ENCODE measurements around the gene LGALS4.
"Not testable (repeated sequence)": the region's sequence is repeated elsewhere in the genome, so short reads cannot be mapped to it uniquely, and the experiment has no call there.

Gene LGALS4, protein sequence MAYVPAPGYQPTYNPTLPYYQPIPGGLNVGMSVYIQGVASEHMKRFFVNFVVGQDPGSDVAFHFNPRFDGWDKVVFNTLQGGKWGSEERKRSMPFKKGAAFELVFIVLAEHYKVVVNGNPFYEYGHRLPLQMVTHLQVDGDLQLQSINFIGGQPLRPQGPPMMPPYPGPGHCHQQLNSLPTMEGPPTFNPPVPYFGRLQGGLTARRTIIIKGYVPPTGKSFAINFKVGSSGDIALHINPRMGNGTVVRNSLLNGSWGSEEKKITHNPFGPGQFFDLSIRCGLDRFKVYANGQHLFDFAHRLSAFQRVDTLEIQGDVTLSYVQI

DNA sequence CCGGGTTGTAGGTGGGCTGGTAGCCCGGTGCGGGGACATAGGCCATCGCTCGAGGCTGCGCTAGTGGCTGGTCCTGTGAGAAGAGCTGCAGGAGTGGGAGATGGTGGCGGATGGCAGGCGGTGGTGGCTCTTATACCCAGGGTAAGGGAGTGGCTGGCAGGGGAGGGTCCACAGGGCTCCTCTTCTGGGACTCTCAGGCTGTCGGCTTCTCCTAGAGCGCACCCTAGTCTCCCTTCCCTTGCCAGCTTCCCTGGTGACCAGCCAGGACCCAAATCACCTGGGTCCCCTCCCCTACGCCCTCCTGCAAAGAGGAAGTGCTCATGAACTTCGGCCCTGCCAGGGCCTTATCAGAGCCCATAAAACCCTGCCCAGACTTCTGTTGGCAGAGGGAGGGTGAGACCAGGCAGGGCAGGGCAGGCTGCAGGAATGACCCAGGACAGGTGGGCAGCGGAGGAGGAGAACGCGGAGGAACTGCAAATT lies at the start of gene LGALS4:
Gene LGALS4 (minus strand): TSS at position 105 of the 480 bp plus-strand sequence. CDS start 59 bp downstream, at position 46.
- DNase-seq (ENCODE audit: low read depth), result no peak

DNA sequence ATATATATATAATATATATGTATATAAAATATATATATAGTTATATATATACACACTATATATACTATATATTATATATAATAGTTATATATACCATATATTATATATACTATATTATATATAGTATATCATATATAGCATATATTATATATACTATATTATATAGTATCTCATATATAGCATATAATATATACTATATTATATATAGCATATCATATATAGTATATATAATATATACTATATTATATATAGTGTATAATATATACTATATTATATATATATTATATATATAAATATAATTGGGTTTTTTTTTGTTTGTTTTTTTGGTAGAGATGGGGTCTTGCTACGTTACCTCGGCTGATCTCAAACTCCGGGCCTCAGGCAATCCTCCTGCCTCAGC lies 48.6 kb upstream of the LGALS4 start:
- no peak for DNase-seq (ENCODE audit: low read depth)

DNA sequence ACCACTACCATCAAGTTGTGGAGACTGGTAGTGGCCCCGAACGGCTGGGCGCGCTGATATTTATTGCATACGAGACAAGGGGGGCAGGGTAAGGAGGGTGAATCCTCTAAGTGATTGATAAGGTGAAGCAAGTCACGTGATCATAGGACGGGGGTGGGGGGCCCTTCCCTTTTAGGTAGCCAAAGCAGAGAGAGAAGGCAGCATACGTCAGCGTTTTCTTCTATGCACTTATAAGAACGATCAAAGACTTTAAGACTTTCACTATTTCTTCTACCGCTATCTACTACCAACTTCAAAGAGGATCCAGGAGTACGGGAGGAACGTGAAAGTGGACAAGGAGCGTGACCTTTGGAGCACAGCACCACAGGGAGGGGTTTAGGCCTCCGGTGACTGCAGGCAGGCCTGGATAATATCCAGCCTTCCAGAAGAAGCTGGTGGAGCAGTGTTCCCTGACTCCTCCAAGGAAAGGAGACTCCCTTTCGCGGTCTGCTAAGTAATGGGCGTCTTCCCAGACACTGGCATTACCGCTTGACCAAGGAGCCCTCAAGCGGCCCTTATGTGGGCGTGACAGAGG lies 47.0 kb upstream of the LGALS4 start:
- DNase-seq (ENCODE audit: low read depth), result not testable (repeated sequence)

DNA sequence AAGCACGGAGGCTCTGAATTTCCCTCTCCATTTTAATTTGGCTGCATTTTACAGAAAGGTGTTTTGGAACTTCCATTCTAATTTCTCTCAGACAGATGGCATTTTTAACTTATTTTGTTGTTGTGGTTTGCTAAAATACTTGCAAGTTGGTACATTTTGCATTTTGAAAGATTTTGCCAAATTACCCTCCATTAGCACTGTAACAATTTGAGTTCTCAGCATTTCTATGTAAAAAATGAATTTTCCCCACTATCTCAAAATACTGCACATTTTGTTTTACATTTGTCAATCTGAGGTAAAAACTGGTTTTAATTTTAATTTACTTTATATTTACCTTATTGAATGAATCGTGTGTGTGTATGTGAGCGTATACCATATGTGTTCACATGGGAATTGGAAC lies 44.1 kb upstream of the LGALS4 start:
- DNase-seq (ENCODE audit: low read depth), result no peak

DNA sequence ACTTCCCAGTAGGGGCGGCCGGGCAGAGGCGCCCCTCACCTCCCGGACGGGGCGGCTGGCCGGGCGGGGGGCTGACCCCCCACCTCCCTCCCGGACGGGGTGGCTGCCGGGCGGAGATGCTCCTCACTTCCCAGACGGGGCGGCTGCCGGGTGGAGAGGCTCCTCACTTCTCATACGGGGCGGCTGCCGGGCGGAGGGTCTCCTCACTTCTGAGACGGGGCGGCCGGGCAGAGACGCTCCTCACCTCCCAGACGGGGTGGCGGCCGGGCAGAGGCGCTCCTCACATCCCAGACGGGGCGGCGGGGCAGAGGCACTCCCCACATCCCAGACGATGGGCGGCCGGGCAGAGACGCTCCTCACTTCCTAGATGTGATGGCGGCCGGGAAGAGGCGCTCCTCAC lies 43.0 kb upstream of the LGALS4 start:
- DNase-seq (ENCODE audit: low read depth), result not testable (repeated sequence)

DNA sequence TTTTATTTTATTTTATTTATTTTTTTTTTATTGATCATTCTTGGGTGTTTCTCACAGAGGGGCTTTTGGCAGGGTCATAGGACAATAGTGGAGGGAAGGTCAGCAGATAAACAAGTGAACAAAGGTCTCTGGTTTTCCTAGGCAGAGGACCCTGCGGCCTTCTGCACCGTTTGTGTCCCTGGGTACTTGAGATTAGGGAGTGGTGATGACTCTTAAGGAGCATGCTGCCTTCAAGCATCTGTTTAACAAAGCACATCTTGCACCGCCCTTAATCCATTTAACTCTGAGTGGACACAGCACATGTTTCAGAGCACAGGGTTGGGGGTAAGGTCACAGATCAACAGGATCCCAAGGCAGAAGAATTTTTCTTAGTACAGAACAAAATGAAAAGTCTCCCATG lies 42.2 kb upstream of the LGALS4 start:
- not testable (repeated sequence) for DNase-seq (ENCODE audit: low read depth)

DNA sequence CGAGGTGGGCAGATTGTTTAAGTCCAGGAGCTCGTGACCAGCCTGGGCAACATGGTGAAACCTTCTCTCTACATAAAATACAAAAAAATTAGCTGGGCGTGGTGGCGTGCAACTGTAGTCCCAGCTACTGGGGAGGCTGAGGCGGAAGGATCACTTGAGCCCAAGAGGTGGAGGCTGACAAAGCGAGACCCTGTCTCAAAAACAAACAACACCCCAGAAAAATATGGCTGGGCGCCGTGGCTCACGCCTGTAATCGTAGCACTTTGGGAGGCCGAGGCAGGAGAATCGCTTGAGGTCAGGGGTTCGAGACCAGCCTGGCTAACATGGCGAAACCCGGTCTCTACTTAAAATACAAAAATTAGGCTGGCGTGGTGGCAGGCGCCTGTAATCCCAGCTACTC lies 40.5 kb upstream of the LGALS4 start:
- no peak for DNase-seq (ENCODE audit: low read depth)

DNA sequence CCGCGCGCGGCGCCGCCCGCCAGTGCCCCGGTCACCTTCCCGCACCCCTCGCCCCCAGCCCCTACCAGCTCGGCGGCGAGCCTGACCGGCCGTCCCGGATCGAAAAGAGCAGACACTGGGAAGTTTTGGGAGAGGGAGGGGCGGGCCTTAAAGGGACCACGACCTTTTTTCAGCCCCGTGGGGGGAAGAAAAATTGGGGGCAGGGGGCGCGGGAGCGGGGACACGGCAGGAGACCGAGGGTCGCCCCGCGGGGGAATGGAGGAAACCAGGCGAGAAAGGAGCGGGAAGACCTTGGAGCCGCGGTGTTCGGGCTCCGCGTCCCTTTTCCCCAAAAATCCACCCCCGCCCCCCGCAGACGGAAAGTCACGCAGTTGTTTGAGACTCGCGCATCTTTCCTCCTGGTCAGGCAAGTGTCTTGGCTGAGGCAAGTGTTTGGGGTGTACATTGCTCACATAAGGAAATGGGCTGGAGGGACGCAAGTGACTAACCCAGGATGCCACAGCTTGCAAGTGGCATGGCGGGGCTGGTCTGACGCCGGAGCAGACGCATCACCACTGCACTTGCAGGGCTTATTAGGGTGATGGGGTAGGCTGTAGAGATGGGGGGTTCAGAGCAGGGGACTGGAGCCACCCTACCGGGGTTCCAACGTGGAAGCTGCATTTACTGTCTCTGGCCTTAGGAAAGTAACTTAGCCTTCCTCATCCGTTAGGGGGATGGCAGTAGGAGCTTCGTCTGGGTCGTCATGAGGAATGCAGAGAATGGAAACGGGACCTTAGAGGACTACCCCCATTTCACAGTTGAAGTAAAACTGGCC lies 39.7 kb upstream of the LGALS4 start:
- peak; percentile 38 for DNase-seq (ENCODE audit: low read depth)

DNA sequence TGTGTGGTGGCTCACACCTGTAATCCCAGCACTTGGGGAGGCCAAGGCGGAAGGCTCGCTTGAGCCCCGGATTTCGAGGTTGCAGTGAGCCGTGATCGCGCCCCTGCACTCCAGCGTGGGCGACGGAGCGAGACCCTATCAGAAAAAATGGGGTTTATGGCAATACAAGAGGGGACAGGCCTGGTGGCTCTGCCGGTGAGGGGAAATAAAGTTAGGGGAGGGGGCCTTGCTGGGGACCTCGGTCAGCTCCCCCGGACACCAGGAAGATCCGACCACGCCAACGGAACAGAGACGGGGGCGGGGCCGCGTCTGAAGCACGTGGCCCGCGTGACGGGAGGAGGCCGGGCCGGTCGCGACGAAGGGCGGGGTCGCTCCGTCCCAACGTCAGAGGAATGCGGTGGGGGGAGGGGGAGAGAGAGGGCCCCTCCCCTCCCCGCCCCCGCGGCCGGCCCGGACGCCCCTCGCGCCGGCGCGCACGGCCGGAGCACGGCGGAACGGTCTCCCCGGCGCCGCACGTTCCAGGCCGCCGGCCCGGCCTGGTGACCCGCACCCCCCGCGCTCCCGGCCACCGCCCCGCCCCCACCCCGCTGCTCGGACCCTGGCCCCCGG lies 39.0 kb upstream of the LGALS4 start:
- DNase-seq (ENCODE audit: low read depth), result peak; percentile 81

DNA sequence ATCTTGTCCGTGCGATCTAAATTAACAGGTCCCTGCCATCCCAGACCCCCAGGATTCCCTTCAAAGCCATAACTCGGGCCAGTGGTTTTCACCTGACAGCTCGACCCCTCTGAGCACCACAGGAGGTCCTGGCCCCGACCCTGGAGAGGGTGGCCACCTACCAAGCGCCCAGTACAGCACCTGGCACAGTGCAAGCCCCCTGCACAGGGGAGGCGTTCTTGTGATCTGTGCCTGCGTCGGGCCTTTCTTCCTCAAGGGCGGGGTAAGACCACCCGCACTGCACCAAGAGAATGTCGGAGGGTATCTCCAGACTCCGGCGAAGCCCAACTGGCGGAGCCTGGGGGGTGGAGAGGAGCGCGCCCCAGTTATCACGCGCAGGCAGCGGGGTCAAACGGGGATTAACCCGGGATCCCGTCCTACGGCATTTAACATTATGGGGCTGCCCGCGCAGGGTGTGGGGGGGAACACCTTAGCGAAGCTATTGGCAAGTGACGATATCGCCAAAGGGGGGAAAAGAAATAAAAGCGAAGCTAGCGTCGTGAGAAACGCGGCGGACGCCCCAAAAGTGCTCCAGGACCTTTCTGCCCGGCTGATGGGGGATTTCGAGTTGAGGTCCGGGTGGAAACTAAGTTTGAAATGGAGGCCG lies 38.4 kb upstream of the LGALS4 start:
- DNase-seq (ENCODE audit: low read depth), result peak; percentile 16

DNA sequence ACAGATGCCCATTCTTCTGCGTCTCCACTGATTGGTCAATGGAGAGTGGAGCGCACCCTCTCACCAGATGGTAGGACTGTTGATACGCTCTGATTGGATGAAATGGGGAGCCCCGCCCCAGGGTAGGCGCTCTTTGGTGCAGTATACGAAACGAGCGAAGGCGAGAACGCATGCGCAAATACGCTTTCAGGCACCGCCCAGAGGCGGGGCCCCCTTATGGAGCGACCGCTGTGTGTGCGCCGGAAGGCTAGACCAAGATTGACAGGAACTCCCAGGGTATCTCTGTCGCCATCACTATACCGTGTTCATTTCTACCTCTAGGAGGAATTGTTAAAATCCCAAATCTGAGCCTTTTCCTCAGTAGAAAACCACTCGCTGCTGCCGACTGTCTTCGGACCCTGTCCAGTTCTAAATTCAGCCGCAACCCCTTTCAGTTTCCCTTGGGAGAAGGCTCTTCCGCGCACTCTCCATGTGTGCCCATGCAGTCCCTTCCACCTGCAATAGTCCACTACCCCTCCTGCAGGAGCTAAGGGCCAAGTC lies 37.8 kb upstream of the LGALS4 start:
- peak; percentile 98 for DNase-seq (ENCODE audit: low read depth)

DNA sequence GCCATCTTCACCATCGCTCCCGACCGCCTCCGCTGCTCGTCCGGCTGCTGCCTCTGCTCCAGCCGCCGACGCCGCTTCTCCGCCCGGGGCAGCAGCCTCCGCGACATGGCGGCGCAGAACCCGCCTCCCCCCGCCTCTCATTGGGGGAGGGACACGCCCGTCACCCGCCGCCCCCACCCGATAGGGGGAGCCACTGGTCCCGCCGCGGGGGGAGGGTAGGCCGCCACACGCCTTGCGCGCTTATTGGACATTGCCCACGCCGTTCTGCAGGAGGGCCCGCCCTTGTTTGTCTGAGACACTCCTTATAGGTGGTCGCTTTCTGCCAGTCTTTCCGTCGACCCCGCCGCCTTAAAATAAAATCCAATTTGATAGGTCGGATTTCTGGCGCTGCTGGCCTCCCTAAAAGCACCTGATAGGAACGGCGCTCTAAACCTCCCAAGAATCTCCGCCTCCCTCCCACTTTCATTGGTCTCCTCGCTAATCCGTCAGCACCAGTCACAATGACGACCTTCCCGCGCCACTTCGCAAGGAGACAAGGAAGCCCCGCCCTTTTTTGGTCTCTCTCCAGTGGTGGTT lies 37.2 kb upstream of the LGALS4 start, which contains the start of gene HNRNPL:
Gene HNRNPL (minus strand): TSS at position 127 of the 576 bp plus-strand sequence. CDS start 20 bp downstream, at position 107.
- peak; percentile 99 for DNase-seq (ENCODE audit: low read depth)

DNA sequence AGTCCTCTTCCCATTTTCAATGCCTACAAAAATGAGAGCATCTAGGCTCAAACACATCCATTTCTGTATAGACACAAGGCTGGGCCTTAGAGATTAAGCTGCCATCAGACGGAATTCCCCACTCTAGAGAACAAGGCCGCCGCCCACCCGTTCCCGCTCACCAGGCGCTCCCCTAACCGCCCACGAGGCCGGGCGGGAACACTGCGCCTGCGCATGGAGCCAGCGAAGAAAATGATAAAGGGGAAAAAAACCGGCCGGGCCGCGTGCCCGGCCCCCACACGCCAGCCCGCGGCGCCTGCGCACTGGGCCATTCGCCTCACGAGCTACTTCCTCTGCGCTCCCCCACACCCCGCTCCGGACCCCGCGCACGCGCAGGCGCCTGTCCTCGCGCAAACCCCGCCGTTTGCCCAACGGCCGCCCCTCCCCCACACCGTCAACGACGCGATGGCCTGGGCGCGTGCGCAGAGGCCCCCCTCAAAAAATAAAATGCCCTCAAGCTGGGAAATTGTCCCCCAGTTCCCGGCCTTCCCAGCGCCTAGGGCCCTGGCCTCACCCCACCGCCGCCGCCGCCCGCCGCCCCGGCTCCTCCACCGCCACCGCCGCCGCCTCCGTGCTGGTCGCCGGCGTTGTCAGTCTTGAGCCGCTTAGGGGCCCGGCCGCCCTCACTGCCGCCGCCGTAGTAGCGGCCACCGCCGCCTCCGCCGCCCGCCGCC lies 36.6 kb upstream of the LGALS4 start:
- DNase-seq (ENCODE audit: low read depth), result peak; percentile 95

DNA sequence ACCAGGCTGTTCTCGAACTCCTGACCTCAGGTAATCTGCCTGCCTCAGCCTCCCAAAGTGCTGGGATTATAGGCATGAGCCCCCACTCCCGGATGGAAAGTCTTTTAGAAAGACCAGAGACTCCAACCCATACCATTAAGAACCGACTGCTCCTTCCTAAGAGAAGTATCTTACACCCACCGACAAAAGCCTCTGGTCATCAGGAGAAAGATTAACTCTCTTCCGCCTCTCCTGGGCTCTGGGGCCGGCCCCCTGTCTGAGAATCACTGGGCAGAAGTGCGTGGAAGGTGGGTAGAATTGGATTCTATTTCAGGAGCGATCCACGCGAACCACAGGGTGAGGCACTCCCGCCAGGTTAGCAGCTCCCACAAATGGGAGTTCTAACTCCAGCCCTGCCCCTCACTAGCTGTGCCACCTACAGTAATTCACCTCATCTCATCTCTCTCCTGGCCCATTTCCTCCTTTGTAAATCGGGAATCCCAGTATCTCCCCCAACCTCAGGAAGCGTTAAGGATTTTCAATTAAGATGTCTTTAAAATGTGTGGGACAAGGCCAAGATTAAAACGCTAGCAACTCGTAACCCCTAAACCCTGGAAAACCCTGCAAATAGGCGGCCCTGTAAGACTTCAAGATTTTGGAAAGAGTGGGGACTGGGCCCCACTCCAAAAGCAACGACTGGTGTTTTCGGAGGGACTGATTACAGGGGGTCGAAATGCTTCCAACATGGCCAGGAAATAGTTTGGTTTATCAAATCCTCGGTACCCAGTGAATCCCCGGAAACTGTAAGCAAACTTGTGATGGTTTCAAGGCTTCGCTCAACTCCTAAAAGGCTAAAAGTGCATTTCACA lies 35.8 kb upstream of the LGALS4 start:
- no peak for DNase-seq (ENCODE audit: low read depth)

DNA sequence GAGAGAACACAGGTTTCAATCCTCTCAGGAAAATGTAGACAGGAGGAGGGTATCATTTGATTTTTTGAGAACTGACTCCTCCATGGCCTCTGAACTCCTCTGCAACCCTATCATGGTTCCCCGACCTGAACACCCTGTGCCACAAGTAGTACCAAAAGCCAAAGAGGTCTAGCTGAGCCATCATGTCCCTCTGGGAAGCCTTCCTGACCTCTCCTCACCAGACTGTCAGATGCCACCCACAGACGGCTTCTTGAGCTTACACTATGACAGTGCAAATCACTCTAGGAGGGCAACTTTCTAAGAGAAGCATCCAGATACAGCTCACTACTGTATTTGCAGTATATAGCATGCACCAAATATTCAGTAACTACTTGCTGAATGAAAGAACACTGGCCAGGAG lies 33.4 kb upstream of the LGALS4 start:
- DNase-seq (ENCODE audit: low read depth), result no peak

DNA sequence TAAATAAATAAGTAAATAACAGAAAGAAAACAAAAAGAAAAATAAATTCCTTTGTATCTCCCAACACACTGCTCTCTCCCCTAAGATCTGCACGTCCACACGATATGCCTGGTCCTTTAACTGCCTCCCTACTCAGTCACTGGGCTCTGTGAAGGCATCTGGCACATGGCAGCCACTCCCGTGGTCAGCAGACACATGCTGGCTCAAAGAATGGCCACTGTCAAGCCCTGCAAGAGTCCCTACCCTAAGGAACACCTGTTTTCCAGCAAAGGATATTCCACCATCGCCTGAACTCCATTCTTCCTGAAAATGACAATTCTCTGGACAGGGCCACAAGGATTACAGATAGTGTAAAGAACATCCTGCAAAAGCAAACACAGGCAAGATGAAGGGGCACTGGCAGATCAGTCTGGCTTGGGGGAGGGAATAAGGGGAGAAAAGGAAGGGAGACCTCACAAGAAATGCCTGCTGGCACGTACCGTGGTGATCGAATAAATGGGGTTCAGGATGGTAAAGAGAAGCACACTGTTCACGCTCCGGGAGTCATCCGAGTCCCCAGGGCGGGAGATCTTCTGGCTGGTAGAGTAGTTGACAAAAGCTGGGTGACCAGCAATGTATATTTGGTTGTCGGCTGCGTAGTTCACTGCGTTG lies 32.8 kb upstream of the LGALS4 start:
- DNase-seq (ENCODE audit: low read depth), result no peak

DNA sequence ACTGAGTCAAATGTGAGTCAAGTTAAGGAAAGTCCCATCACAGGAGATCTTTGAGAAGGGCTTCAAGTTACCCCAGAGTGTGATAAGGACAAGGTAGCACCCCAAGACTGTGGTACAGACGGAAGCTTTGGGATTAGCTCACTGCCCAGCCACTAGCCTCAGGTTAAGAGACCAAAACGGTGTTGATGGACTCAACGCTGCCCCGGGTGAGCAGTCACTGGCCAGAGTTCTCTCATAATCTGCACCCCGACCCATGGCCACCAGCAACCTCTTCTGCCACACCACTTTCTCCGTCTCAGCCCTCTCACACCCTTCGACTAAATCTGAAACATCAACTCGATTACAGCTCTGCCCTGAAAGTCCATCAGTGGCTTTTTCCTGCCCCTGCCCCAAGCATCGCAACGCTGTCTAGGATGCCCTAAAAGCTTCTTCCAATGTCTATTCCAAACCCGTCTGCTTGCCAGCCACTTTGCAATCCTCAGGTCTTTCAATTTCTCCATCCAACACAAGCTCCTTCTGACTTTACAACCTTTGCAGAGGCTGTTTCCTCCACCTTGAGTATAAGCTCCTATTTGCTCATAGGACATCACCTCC lies 31.4 kb upstream of the LGALS4 start:
- DNase-seq (ENCODE audit: low read depth), result no peak

DNA sequence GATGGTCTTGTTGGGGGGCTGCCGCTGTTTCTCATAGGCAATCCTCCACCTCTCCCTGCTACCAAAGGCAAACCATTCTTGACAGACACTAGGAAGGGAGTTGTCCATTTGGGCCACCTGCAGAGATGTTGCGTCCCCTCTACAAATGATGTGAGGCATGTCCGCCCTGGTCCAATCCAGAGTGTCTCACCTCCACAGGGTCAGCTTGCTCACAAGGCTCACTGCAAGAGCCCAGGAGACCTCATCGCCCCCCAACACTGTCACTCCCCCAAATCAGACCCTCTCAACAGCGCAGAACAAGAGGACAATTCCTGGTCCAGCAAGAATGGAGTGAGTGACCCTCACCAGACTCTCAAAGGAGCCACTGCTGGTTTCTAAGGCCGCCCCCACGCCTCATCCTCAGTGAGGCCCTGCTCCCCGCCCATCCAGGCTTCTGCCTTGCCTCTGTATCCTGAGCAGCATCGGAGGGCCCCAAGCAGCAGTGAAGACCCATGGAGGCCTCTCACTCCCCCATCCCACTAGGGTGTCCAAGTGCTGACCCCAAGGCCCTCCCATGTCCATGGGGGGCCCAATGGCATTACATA lies 30.5 kb upstream of the LGALS4 start:
- DNase-seq (ENCODE audit: low read depth), result no peak

All from activated T-helper 1 cell treated with Interleukin-2 at 50 U/mL for 16 hours (primary cell).